ENCODE results near the gene TPT1.

The TPT1 gene

DNA sequence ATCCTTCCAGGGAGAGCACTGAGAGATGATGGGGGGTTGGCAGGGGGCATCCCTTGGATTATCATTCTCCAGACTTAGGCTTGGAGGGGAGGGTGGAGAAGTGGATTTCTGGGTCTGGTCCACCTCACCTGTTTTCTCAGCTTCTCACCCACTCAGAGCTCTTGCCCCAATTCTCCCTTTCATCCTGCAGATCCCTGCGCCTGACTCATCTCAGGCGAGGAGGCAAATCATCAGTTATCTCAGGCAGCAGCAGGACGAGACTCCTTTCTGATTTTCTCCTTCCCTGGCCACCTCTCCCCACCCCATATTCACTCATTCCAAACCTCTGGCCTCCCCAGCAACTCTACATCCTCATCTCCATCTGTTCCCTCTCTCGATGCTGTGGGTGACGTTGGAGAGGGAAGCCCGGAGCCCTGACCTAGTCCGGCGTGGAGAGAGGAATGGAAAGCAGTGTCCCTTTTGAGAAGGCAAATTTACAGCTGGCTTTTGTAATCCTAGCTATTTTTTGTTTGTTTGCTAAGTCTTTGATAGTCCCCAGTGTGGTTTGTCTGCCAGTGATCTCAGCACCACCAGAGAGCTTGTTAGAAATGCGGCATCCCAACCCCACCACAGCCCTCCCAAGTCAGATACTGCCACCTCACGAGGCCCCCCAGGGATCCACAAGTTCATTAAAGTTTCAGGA, 24.0 kb upstream of the TPT1 start:
- Histone ChIP-seq H4K20me1 (ENCODE audit: insufficient read depth, low read length) (no peaks in the 10 kb centered on the region), H3K9ac (ENCODE audit: low read depth, low read length) (no peak overlapping the region), H3K79me2 (ENCODE audit: insufficient read depth, low read length) (no peaks in the 10 kb centered on the region), H3K27ac (ENCODE audit: low read length) (no peak overlapping the region), H3K36me3 (ENCODE audit: insufficient read depth, low read length) (peaks cover 16% of the 10 kb centered on the region), H3K4me2 (ENCODE audit: insufficient read depth, low read length) (no peak overlapping the region), H3K9me3 (ENCODE audit: insufficient read depth, low read length, severe bottlenecking) (peaks cover 16% of the 10 kb centered on the region), H3K4me3 (ENCODE audit: low read depth in 1 of 2, low read length in 2 of 2) (no peak overlapping the region), H3K4me1 (ENCODE audit: insufficient read depth, low read length) (peaks cover 10% of the 10 kb centered on the region), H3K27me3 (ENCODE audit: insufficient read depth, low read length, poor library complexity) (no peaks in the 10 kb centered on the region), H2AFZ (ENCODE audit: low read depth, low read length) (no peak overlapping the region)
- TF ChIP-seq, protein P1, sequence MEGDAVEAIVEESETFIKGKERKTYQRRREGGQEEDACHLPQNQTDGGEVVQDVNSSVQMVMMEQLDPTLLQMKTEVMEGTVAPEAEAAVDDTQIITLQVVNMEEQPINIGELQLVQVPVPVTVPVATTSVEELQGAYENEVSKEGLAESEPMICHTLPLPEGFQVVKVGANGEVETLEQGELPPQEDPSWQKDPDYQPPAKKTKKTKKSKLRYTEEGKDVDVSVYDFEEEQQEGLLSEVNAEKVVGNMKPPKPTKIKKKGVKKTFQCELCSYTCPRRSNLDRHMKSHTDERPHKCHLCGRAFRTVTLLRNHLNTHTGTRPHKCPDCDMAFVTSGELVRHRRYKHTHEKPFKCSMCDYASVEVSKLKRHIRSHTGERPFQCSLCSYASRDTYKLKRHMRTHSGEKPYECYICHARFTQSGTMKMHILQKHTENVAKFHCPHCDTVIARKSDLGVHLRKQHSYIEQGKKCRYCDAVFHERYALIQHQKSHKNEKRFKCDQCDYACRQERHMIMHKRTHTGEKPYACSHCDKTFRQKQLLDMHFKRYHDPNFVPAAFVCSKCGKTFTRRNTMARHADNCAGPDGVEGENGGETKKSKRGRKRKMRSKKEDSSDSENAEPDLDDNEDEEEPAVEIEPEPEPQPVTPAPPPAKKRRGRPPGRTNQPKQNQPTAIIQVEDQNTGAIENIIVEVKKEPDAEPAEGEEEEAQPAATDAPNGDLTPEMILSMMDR (IDR thresholded peaks at IDR 0.05; ENCODE audit: borderline replicate concordance, extremely low read depth, low read length, poor library complexity, severe bottlenecking) = no peak
- ATAC-seq (ENCODE audit: insufficient read depth, low read depth) = no peak
- DNase-seq = no peak

DNA sequence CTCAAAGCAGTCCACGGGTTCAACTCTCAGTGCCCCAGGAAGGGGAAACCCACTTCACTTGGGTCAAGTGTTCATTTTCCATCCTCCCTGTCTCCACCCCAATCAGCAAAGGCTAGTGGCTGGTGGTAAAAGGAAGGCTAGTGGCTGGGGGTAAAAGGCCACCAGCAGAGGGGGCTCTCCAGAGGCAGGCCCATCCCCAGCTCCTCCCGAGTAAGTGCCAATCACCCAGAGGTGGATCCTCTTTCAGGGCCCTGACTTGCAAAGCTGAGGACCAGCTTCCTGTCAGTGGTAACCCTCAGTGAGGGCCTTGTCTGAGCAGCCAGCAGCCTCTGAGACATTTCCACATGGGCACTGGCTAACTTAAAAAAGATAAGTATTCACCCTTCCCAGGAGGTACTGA, 22.0 kb upstream of the TPT1 start:
- ATAC-seq (ENCODE audit: insufficient read depth, low read depth) = 0 out of 3 replicates have a peak, but pooled peaks have one; percentile 34
- no peaks in the 10 kb centered on the region for H4K20me1 ChIP-seq (ENCODE audit: insufficient read depth, low read length)
- peaks cover 10% of the 10 kb centered on the region for H3K4me1 ChIP-seq (ENCODE audit: insufficient read depth, low read length)
- peaks cover 19% of the 10 kb centered on the region for H3K36me3 ChIP-seq (ENCODE audit: insufficient read depth, low read length)
- no peak overlapping the region for H3K4me2 ChIP-seq (ENCODE audit: insufficient read depth, low read length)
- no peaks in the 10 kb centered on the region for H3K27me3 ChIP-seq (ENCODE audit: insufficient read depth, low read length, poor library complexity)
- no peak overlapping the region for H3K27ac ChIP-seq (ENCODE audit: low read length)
- DNase-seq = no peak
- peaks cover 16% of the 10 kb centered on the region for H3K9me3 ChIP-seq (ENCODE audit: insufficient read depth, low read length, severe bottlenecking)
- H3K79me2 ChIP-seq (ENCODE audit: insufficient read depth, low read length) = no peaks in the 10 kb centered on the region
- no peak overlapping the region for H3K9ac ChIP-seq (ENCODE audit: low read depth, low read length)
- H2AFZ ChIP-seq (ENCODE audit: low read depth, low read length) = no peak overlapping the region
- TF ChIP-seq, protein P1 (IDR thresholded peaks at IDR 0.05; ENCODE audit: borderline replicate concordance, extremely low read depth, low read length, poor library complexity, severe bottlenecking) = peak; percentile 9
- no peak for TF ChIP-seq EZH2 (IDR thresholded peaks at IDR 0.05; ENCODE audit: borderline replicate concordance, low read depth, low read length, severe bottlenecking)
- H3K4me3 ChIP-seq (ENCODE audit: low read depth in 1 of 2, low read length in 2 of 2) = no peak overlapping the region

DNA sequence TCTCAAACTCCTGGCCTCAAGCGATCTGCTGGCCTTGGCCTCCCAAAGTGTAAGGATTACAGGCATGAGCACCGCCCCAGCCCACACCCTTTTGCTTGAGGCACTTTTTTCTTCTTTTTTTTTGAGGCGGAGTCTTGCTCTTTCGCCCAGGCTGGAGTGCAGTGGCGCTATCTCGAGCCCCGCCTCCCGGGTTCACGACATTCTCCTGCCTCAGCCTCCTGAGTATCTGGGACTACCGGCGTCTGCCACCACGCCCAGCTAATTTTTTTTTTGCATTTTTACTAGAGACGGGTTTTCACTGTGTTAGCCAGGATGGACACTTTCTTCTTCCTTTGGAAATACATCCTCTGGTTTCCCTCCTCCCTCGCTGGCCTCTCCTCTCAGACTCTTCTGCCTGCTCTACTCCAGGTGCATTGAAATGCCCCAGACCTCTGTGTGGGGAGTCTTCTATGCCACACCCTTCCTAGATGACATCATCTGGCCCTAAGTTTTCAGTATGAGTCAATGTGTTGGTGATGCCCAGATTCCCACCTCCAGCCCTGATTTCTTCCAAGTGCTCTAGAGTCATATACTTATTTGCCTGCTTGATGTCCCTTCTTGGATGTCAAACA, 20.7 kb upstream of the TPT1 start:
- no peak overlapping the region for H2AFZ ChIP-seq (ENCODE audit: low read depth, low read length)
- no peak overlapping the region for H3K4me2 ChIP-seq (ENCODE audit: insufficient read depth, low read length)
- ATAC-seq (ENCODE audit: insufficient read depth, low read depth) = no peak
- no peaks in the 10 kb centered on the region for H3K79me2 ChIP-seq (ENCODE audit: insufficient read depth, low read length)
- H3K27ac ChIP-seq (ENCODE audit: low read length) = no peak overlapping the region
- no peak overlapping the region for H3K4me3 ChIP-seq (ENCODE audit: low read depth in 1 of 2, low read length in 2 of 2)
- no peak for DNase-seq
- peaks cover 1% of the 10 kb centered on the region; the same call in 1 of the 2 replicates for H3K4me1 ChIP-seq (ENCODE audit: insufficient read depth, low read length)
- H3K36me3 ChIP-seq (ENCODE audit: insufficient read depth, low read length) = peaks cover 24% of the 10 kb centered on the region
- H4K20me1 ChIP-seq (ENCODE audit: insufficient read depth, low read length) = no peaks in the 10 kb centered on the region
- TF ChIP-seq, protein P1 (IDR thresholded peaks at IDR 0.05; ENCODE audit: borderline replicate concordance, extremely low read depth, low read length, poor library complexity, severe bottlenecking) = no peak
- TF ChIP-seq EZH2 (IDR thresholded peaks at IDR 0.05; ENCODE audit: borderline replicate concordance, low read depth, low read length, severe bottlenecking) = no peak
- H3K9me3 ChIP-seq (ENCODE audit: insufficient read depth, low read length, severe bottlenecking) = peaks cover 16% of the 10 kb centered on the region
- no peaks in the 10 kb centered on the region for H3K27me3 ChIP-seq (ENCODE audit: insufficient read depth, low read length, poor library complexity)
- H3K9ac ChIP-seq (ENCODE audit: low read depth, low read length) = no peak overlapping the region

Data from DND-41 (cell line).